CD4-positive, alpha-beta T cell treated with Interleukin-2 at 100 ng/mL for 4 hours (primary cell): ENCODE results near the gene EIF5AL1.
"Not testable (repeated sequence)": the region's sequence is repeated elsewhere in the genome, so short reads cannot be mapped to it uniquely, and the experiment has no call there.

Source experiments
- DNase-seq: peaks from one replicate; pipeline ENCODE4 v3.0.0-alpha.2; 2020; ENCODE audit warnings: low spot score

EIF5AL1 gene

DNA sequence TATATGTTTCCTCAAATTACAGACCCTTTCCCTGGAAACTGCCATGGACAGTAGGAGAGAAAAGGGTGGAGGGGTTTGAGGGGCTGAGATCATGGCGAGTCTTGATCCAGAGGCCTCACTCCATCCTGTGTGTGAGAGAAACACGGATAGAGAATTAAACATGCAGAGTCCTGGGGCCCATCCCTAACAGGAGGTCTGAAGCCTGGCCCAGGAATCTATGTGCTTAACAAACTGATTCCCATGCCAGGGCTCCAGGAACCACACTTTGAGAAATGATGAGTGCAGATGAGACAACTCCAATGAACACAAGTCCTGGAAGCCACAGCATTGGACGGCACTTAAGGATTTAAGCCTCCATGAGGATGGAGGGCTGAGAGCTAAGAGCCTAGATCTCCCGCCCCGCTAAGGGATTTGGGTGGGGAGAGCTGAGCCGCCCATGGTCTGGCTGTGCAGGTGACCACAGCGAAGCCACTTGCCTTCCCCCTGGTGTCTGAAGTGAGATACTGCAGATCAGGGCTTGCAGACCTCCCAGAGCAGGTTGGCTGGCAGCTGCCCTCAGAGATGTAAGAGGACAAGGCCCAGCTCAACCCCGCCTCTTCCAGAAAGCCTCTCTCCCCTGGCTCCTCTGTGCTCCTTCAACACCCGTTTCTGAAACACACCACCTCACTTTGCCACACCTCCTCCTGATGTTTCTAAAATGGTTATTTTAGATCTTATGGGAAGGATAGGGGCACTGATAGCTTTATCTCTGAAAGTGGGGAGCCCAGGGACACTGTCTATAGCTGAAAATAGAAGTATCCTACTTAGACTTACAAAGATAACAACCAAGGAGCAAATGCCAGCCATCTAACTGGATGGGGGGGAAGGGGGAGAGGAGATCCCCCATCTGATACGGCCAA, 24.8 kb upstream of the EIF5AL1 start:
- peak; percentile 27 for DNase-seq

DNA sequence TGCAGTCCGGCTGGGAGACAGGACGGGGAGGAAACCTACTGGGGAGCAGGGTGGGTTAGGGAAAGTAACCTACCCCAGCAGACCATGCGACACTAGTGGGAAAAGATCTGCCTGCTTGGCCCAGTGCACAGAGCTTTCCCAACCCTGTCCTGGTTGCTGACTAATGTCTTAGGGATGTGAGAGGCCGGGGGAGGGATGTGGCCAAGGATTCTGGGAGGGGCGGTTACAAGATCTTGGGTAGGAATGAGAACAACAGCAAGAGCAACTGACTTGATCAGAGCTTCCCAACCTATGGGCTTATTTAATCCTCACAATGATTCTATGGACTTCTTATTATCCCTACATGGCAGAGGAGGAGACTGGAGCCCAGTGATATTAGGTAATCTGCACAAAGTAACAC, 24.0 kb upstream of the EIF5AL1 start:
- DNase-seq, result no peak

GRCh38 chr10:79488870-79489269, 23.5 kb upstream of the EIF5AL1 start:
- no peak for DNase-seq

DNA sequence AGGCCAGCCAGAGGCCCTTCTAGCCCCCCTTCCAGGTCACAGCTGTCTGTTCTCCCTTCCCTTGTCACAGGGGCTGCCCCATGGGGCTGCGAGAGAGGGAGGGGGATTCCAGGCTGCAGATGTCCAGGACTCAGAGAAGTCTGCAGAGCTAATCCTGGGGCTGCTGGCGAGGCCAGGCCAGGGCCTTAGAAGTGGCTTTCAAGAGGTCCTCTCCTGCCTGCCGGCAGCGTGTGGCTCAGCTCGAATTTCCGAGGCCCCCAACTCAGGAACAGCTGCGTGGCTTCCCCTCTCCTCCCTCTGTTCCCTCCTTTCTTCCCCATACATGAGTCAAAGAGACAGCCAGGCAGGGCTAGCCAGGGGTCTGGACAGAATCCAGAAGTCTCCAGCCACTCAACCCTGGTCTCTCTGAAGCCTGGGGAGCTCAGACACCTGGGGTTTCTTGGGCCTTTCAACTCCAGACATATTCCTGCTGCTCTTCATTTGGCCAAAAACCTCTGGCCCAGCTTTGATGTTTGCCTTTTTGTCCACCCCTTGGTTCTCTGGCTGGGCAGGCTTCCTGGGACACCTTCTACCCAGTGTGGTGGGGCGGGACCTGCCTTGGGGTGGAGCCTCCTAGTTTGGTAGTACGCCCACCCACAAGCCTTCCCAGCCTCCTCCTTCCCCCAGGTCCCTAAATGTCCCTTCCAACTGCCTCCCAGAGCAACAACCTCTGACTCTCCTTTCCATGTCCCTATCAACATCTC, 21.8 kb upstream of the EIF5AL1 start:
- DNase-seq, result no peak

- no peak for DNase-seq
Observed at GRCh38 chr10:79491143-79491835, 21.0 kb upstream of the EIF5AL1 start.

DNA sequence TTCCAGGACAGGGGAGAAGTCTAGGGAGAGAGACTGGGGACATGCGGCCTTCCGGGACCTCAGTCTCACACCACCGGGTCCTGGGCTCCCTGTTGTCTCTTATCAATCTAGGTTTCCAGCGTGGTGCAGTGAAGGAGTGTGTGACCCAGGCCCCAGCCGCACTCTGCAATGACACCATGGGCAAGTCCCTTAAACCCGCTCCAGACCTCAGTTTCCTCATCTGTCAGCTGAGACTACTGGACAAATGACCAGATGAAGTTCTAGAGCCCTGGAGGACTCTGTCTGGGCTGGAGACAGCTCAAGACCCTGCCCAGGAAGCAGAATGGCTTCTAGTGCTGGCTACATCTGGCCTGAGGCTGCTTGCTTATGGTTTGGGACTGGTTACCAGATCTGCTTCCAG, 20.1 kb upstream of the EIF5AL1 start:
- DNase-seq, result no peak

GRCh38 chr10:79492839-79493238, 19.5 kb upstream of the EIF5AL1 start:
- no peak for DNase-seq

GRCh38 chr10:79493806-79494205, 18.5 kb upstream of the EIF5AL1 start:
- no peak for DNase-seq

DNA sequence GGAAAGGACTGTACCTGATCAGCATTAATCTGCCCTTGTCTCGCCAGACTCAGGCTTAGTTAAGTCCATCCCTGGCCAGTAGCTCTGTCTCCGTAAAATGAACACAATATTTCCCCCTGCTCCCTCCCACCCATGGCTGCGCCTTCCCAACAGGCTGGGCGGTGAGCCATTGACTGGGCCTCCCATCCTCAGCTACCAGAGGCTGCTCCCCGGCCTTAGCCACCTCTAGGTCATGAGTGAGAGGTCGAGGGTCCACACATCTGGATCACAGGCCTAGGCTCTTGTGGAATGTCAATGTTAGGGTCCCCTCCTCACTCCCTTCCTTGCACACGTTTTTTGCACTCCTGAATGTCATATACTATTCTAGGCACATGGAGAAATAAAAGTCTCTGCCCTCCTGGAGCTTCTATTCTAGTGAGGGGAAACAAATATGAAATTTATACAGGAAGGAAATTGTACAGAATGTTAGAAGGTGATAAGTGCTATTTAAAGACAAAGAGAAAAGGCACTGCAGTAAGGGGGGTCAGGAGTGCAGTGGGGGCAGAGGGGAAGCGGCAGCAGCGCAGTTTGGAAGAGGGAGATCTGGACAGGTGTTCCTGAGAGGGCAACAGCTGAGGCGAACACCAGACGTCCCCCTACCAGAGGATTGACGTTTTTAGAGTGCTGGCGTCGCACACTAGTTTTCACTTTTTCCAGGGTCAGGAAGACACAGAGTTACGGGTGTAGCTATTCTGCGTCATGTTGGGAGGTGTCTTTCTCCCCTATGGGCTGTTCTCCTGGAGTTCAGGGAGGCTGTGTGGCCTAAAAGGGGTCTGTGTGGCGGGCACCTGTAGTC, 17.2 kb upstream of the EIF5AL1 start:
- no peak for DNase-seq

GRCh38 chr10:79495791-79496190, 16.5 kb upstream of the EIF5AL1 start:
- no peak for DNase-seq

DNA sequence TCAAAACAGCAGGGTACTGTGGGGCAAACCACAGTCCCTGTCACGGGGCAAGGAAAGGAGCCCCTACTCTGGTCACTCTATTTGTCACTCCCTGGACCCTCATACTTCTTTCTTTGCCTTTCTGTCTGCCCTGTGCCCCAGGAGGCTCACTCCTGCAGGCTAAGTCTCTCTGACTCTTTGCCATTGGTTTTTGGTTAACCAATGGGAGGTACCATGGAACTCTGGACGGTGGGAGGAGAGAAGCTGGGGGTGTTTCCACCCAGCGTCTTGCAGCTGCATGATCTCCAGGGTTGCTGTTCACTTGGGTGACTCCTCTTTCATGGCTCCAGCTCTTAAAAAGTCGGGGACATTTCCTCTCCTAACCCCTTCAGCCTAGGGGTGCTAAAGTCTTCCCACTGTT, 15.4 kb upstream of the EIF5AL1 start:
- no peak for DNase-seq

DNA sequence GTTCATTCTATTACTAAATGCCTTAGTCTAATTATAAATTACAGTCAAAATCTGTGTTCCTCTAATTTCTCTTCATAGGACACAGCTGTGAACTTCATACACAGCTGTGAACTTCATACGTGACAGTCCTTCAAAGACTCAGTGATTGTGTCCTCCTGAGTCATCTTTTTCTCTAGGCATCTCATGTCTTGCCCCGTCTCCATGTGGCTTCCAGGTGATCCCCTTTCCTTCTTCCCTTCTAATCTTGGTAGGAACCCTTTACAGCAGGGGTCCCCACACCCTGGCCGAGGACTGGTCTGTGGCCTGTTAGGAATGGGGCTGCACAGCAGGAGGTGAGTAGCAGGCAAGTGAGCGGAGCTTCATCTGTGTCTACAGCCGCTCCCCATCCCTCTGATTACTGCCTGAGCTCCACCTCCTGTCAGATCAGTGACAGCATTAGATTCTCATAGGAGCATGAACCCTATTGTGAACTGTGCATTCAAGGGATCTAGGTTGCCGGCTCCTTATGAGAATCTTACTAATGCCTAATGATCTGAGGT, 14.0 kb upstream of the EIF5AL1 start:
- no peak for DNase-seq

GRCh38 chr10:79502561-79503309, 9.6 kb upstream of the EIF5AL1 start:
- no peak for DNase-seq

GRCh38 chr10:79503787-79504186, 8.5 kb upstream of the EIF5AL1 start:
- not testable (repeated sequence) for DNase-seq

- not testable (repeated sequence) for DNase-seq
Observed at GRCh38 chr10:79504483-79504882, 7.8 kb upstream of the EIF5AL1 start.

- DNase-seq, result not testable (repeated sequence)
Observed at GRCh38 chr10:79505328-79505727, 7.0 kb upstream of the EIF5AL1 start.

- DNase-seq, result no peak
Observed at GRCh38 chr10:79505829-79506228, 6.5 kb upstream of the EIF5AL1 start.

- no peak for DNase-seq
Observed at GRCh38 chr10:79507440-79508167, 4.7 kb upstream of the EIF5AL1 start.

DNA sequence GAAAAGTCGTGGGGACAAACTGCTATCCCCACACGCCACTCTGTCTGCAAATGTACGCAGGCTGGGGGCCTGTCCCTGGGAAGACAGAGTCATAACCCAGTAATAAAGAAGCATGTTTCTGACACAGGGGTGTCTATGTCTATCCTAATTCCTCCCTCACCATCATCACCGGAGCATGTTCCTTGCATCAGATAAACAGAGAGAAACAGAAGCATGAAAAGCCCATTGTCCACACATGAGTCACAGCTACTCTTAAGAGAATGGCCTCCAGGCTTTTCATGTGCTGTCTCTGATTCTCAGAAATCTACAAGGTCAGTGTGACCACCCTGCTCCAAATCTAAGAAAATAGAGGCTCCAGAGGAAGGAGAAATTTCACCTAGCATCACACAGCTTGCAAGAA, 4.1 kb upstream of the EIF5AL1 start:
- DNase-seq, result not testable (repeated sequence)
